Neural cell (in vitro differentiated cells): ENCODE data around the gene MGAT4C.

Experiments
- EZH2 ChIP-seq: fragments of 200-600, 300-800 bp; shearing (Covaris generic), sonication (generic); IDR thresholded peaks from 2 replicates; pipeline ENCODE4 v1.6.1; 2014; ENCODE audit warnings: antibody characterized with exemption, low read length, borderline replicate concordance, mild to moderate bottlenecking; ENCODE audit not compliant: insufficient read depth, poor library complexity, severe bottlenecking
- POLR2AphosphoS5 ChIP-seq: IDR thresholded peaks from 2 replicates; pipeline ENCODE4 v1.6.1; 2012
- TF ChIP-seq, protein P1 (sequence below): IDR thresholded peaks from 2 replicates; pipeline ENCODE4 v1.6.1; 2012; ENCODE audit warnings: borderline replicate concordance
- TF ChIP-seq, protein P2 (sequence below): fragments of 450-650 bp; IDR thresholded peaks from 2 replicates; pipeline ENCODE4 v1.5.1; 2014; ENCODE audit warnings: antibody characterized with exemption, mild to moderate bottlenecking, moderate library complexity; ENCODE audit not compliant: poor library complexity, severe bottlenecking

DNA sequence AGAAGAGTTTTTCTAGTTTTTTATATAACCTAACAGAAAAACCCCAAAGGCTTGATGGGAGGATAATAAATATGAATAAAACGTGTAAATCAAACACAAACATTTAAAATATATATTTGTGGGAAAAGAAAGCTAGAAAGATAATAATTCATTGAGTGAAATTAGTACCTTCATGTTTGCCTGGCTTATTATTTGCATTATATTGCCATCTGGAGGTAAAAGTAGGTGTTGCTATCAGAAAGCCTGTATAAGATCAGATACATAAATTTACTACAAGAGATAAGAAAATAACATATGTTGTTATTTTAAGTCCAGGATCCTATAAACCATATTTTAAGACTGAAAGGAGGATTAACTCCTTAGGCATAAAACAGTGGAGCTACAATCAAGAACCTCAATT, 304.4 kb downstream of the MGAT4C start:
- TF ChIP-seq, protein P1, sequence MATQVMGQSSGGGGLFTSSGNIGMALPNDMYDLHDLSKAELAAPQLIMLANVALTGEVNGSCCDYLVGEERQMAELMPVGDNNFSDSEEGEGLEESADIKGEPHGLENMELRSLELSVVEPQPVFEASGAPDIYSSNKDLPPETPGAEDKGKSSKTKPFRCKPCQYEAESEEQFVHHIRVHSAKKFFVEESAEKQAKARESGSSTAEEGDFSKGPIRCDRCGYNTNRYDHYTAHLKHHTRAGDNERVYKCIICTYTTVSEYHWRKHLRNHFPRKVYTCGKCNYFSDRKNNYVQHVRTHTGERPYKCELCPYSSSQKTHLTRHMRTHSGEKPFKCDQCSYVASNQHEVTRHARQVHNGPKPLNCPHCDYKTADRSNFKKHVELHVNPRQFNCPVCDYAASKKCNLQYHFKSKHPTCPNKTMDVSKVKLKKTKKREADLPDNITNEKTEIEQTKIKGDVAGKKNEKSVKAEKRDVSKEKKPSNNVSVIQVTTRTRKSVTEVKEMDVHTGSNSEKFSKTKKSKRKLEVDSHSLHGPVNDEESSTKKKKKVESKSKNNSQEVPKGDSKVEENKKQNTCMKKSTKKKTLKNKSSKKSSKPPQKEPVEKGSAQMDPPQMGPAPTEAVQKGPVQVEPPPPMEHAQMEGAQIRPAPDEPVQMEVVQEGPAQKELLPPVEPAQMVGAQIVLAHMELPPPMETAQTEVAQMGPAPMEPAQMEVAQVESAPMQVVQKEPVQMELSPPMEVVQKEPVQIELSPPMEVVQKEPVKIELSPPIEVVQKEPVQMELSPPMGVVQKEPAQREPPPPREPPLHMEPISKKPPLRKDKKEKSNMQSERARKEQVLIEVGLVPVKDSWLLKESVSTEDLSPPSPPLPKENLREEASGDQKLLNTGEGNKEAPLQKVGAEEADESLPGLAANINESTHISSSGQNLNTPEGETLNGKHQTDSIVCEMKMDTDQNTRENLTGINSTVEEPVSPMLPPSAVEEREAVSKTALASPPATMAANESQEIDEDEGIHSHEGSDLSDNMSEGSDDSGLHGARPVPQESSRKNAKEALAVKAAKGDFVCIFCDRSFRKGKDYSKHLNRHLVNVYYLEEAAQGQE = no peak
- TF ChIP-seq, protein P2, sequence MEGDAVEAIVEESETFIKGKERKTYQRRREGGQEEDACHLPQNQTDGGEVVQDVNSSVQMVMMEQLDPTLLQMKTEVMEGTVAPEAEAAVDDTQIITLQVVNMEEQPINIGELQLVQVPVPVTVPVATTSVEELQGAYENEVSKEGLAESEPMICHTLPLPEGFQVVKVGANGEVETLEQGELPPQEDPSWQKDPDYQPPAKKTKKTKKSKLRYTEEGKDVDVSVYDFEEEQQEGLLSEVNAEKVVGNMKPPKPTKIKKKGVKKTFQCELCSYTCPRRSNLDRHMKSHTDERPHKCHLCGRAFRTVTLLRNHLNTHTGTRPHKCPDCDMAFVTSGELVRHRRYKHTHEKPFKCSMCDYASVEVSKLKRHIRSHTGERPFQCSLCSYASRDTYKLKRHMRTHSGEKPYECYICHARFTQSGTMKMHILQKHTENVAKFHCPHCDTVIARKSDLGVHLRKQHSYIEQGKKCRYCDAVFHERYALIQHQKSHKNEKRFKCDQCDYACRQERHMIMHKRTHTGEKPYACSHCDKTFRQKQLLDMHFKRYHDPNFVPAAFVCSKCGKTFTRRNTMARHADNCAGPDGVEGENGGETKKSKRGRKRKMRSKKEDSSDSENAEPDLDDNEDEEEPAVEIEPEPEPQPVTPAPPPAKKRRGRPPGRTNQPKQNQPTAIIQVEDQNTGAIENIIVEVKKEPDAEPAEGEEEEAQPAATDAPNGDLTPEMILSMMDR = peak; percentile 69
- TF ChIP-seq EZH2 (no peak), POLR2AphosphoS5 (no peak)
